ENCODE data around the gene TRPC4.

The TRPC4 gene

DNA sequence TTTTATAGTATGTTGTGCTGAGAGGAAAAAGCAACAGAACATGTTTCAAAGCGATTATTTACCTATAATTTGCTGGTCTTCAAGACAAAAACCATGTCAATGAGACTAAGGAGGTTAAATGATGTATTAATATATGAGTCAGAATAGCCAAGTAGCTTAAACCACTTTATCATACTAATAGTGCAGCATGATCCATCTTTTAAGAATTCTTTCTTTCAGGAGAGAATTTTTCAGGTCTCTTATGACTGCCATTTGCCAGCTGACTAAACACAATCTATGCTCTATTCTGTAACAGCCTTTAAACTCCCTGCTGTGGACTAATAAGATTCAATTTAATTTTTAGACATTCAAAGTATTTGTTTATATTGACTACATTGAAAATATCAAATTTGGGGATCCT lies 93.7 kb downstream of the TRPC4 start:
- H3K4me3 ChIP-seq (ENCODE audit: low read depth, low read length) = no peak overlapping the region
- peak; percentile 47 for DNase-seq (ENCODE audit: low read depth, low spot score)
- TF ChIP-seq CTCF (IDR thresholded peaks at IDR 0.05; ENCODE audit: low read depth, low read length) = no peak
- in situ Hi-C loops (cut with HindIII; ENCODE audit: low sequenced_read_pairs) = no loop called here

- in situ Hi-C loops (cut with HindIII; ENCODE audit: low sequenced_read_pairs) = no loop called here
- H3K4me3 ChIP-seq (ENCODE audit: low read depth, low read length) = no peak overlapping the region
- no peak for DNase-seq (ENCODE audit: low read depth, low spot score)
- no peak for TF ChIP-seq CTCF (IDR thresholded peaks at IDR 0.05; ENCODE audit: low read depth, low read length)
Observed at GRCh38 chr13:37772644-37773043, 96.9 kb downstream of the TRPC4 start.

DNA sequence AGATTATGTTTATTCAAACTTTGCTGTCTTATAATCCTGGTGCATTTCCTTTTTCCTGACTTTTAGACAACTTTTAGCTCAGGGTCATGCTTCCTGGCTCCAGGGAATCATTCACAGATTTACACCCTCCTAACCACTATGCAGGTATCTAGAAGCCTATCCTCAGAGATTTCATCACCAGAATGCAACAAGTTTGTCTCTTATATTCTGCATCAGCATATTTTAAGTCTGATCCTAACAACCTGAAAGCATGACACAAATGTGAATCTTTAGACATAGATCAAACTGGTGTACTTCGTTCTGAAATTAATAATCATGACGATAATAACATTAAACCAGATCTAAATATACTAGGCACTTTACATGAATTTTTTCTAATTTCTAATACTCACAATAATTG lies 100.0 kb downstream of the TRPC4 start:
- in situ Hi-C loops (cut with HindIII; ENCODE audit: low sequenced_read_pairs) = no loop called here
- no peak overlapping the region for H3K4me3 ChIP-seq (ENCODE audit: low read depth, low read length)
- no peak for DNase-seq (ENCODE audit: low read depth, low spot score)
- TF ChIP-seq CTCF (IDR thresholded peaks at IDR 0.05; ENCODE audit: low read depth, low read length) = no peak

GRCh38 chr13:37769078-37769477 lies 100.5 kb downstream of the TRPC4 start:
- TF ChIP-seq CTCF (IDR thresholded peaks at IDR 0.05; ENCODE audit: low read depth, low read length) = peak; percentile 14
- in situ Hi-C loops (cut with HindIII; ENCODE audit: low sequenced_read_pairs) = no loop called here
- H3K4me3 ChIP-seq (ENCODE audit: low read depth, low read length) = no peak overlapping the region
- DNase-seq (ENCODE audit: low read depth, low spot score) = no peak

- no peak overlapping the region for H3K4me3 ChIP-seq (ENCODE audit: low read depth, low read length)
- DNase-seq (ENCODE audit: low read depth, low spot score) = no peak
- in situ Hi-C loops (cut with HindIII; ENCODE audit: low sequenced_read_pairs) = no loop called here
- no peak for TF ChIP-seq CTCF (IDR thresholded peaks at IDR 0.05; ENCODE audit: low read depth, low read length)
Observed at GRCh38 chr13:37766502-37766901, 103.1 kb downstream of the TRPC4 start.

DNA sequence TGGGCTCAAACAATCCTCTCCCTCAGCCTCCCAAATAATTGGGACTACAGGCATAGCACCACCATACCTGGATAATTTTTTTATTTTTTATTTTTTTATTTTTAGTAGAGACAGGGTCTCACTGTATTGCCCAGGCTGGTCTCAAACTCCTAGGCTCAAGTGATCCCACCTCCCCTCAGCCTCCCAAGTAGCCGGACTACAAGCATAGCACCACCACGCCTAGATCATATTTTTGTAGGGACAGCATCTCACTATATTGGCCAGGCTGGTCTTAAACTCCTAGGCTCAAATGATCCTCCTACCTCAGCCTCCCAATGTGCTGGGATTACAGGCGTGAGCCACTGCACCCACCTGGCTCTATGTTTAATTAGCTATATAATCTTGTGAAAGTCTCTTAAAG lies 114.2 kb downstream of the TRPC4 start:
- TF ChIP-seq CTCF (IDR thresholded peaks at IDR 0.05; ENCODE audit: low read depth, low read length) = no peak
- no peak for DNase-seq (ENCODE audit: low read depth, low spot score)
- H3K4me3 ChIP-seq (ENCODE audit: low read depth, low read length) = no peak overlapping the region
- in situ Hi-C loops (cut with HindIII; ENCODE audit: low sequenced_read_pairs) = no loop called here

DNA sequence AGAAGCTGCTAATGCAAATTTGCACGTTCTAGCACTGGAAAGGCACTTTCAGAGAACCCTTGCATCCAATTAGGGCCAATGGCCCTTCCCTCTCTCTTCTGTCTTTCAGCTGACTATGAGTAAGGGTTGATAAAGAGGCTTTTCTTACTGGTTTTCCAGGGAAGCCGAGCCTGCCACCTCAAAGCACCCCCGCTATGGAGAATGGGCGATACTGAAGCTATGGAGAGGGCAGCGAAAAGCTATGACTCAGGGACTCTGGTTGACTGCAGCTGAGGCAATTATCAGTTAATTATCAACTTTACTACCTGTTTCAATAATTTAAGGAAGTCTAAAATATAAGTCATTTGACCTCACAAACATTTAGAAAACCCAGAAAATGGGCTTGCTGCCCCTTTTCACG lies 115.8 kb downstream of the TRPC4 start:
- in situ Hi-C loops (cut with HindIII; ENCODE audit: low sequenced_read_pairs) = no loop called here
- H3K4me3 ChIP-seq (ENCODE audit: low read depth, low read length) = no peak overlapping the region
- TF ChIP-seq CTCF (IDR thresholded peaks at IDR 0.05; ENCODE audit: low read depth, low read length) = no peak
- no peak for DNase-seq (ENCODE audit: low read depth, low spot score)

Measured in astrocyte of the spinal cord (primary cell).